ENCODE measurements around the gene ALG12. TPM values are rescaled to one million over a fixed set of nuclear protein-coding genes. Genes with fewer than 3 reads are reported as not detected.

The ALG12 gene
- total and polyA plus RNA-seq, 2 of the 13 experiments (the other 11 are each of a cell fraction or from before 2014, with no cell fraction given), result 7.8 to 15.8 TPM

DNA sequence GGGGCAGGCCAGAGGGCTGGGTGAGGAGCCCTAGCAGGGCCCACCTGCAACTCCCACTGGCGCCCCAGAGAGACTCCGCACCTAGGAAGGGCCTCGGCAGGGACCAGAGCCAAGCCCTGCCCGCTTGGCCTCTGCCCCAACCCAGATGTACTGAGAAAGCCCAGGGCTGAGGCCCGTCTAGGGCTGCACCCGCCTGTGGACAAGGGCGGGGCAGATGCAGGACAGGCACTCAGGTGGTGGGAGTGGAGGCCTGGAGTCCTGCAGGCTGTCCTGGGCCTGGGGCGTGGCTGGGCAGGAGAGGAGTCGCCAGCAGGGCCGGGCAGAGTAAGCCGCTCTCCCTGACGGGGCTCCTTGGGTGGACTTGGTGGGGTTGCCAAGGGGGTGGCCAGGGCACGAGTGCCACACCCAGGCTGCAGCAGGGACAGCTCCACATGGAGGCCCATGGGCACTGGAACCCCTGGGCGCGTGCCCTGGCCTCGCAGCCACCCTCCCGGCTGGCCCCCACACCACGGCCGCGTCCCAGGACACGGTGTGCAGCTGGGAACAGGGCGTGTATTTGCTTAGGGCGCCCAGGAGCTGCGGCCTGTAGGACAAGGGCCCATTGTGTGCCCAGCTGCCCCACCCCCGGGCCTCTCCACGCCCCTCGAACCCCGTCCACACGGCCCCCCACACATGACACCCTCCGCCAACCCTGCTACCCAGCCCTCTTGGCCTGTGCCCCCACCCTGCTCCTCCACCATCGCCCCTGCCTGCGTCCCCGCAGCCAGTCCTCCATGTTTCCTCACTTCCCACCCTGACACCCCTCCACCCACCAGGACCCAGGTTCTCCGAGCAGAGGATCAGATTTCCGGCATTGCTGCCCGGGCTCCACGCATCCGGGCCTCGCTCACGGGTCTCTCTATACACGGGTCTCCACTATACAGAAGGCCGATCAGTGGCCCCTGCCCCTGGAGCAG lies 31.0 kb upstream of the ALG12 start (continued):
- TF ChIP-seq, protein P1, sequence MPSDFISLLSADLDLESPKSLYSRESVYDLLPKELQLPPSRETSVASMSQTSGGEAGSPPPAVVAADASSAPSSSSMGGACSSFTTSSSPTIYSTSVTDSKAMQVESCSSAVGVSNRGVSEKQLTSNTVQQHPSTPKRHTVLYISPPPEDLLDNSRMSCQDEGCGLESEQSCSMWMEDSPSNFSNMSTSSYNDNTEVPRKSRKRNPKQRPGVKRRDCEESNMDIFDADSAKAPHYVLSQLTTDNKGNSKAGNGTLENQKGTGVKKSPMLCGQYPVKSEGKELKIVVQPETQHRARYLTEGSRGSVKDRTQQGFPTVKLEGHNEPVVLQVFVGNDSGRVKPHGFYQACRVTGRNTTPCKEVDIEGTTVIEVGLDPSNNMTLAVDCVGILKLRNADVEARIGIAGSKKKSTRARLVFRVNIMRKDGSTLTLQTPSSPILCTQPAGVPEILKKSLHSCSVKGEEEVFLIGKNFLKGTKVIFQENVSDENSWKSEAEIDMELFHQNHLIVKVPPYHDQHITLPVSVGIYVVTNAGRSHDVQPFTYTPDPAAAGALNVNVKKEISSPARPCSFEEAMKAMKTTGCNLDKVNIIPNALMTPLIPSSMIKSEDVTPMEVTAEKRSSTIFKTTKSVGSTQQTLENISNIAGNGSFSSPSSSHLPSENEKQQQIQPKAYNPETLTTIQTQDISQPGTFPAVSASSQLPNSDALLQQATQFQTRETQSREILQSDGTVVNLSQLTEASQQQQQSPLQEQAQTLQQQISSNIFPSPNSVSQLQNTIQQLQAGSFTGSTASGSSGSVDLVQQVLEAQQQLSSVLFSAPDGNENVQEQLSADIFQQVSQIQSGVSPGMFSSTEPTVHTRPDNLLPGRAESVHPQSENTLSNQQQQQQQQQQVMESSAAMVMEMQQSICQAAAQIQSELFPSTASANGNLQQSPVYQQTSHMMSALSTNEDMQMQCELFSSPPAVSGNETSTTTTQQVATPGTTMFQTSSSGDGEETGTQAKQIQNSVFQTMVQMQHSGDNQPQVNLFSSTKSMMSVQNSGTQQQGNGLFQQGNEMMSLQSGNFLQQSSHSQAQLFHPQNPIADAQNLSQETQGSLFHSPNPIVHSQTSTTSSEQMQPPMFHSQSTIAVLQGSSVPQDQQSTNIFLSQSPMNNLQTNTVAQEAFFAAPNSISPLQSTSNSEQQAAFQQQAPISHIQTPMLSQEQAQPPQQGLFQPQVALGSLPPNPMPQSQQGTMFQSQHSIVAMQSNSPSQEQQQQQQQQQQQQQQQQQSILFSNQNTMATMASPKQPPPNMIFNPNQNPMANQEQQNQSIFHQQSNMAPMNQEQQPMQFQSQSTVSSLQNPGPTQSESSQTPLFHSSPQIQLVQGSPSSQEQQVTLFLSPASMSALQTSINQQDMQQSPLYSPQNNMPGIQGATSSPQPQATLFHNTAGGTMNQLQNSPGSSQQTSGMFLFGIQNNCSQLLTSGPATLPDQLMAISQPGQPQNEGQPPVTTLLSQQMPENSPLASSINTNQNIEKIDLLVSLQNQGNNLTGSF (CRISPR knock-in tag; IDR thresholded peaks at IDR 0.05), result 0 out of 2 replicates have a peak, but pooled peaks have one; percentile 36
- TF ChIP-seq KLF15 (CRISPR knock-in tag; IDR thresholded peaks at IDR 0.05; ENCODE audit: borderline replicate concordance), result no peak; the same call in 1 of the 2 replicates
- peak; percentile 92; the same call in 1 of the 2 replicates for TF ChIP-seq CCDC6 (CRISPR knock-in tag; IDR thresholded peaks at IDR 0.05)
- 0 out of 2 replicates have a peak, but pooled peaks have one; percentile 21 for TF ChIP-seq AHR (CRISPR knock-in tag; IDR thresholded peaks at IDR 0.05)
- TF ChIP-seq ISX (CRISPR knock-in tag; conservative IDR thresholded peaks at IDR 0.05), result no peak
- 0 out of 2 replicates have a peak, but pooled peaks have one; percentile 17 for TF ChIP-seq FOXJ3 (CRISPR knock-in tag; IDR thresholded peaks at IDR 0.05; ENCODE audit: borderline replicate concordance)
- TF ChIP-seq TOPORS (CRISPR knock-in tag; IDR thresholded peaks at IDR 0.05), result 0 out of 2 replicates have a peak, but pooled peaks have one; percentile 17
- TF ChIP-seq PHF20 (CRISPR knock-in tag; IDR thresholded peaks at IDR 0.05), result peak; percentile 38; the same call in 1 of the 2 replicates
- TF ChIP-seq ZNF747 (CRISPR knock-in tag; IDR thresholded peaks at IDR 0.05; ENCODE audit: borderline replicate concordance), result peak; percentile 88
- no peak for TF ChIP-seq ZNF549 (CRISPR knock-in tag; IDR thresholded peaks at IDR 0.05)
- 0 out of 4 replicates have a peak, but pooled peaks of 1 of the 2 experiments have one; percentile 16 for TF ChIP-seq EP300 (IDR thresholded peaks at IDR 0.05; ENCODE audit: low read depth in 2 of 2, low read length in 2 of 2)
- peak; percentile 63; the same call in 1 of the 2 replicates for TF ChIP-seq EP300 (CRISPR knock-in tag; IDR thresholded peaks at IDR 0.05; ENCODE audit: borderline replicate concordance)
- TF ChIP-seq, protein P2, sequence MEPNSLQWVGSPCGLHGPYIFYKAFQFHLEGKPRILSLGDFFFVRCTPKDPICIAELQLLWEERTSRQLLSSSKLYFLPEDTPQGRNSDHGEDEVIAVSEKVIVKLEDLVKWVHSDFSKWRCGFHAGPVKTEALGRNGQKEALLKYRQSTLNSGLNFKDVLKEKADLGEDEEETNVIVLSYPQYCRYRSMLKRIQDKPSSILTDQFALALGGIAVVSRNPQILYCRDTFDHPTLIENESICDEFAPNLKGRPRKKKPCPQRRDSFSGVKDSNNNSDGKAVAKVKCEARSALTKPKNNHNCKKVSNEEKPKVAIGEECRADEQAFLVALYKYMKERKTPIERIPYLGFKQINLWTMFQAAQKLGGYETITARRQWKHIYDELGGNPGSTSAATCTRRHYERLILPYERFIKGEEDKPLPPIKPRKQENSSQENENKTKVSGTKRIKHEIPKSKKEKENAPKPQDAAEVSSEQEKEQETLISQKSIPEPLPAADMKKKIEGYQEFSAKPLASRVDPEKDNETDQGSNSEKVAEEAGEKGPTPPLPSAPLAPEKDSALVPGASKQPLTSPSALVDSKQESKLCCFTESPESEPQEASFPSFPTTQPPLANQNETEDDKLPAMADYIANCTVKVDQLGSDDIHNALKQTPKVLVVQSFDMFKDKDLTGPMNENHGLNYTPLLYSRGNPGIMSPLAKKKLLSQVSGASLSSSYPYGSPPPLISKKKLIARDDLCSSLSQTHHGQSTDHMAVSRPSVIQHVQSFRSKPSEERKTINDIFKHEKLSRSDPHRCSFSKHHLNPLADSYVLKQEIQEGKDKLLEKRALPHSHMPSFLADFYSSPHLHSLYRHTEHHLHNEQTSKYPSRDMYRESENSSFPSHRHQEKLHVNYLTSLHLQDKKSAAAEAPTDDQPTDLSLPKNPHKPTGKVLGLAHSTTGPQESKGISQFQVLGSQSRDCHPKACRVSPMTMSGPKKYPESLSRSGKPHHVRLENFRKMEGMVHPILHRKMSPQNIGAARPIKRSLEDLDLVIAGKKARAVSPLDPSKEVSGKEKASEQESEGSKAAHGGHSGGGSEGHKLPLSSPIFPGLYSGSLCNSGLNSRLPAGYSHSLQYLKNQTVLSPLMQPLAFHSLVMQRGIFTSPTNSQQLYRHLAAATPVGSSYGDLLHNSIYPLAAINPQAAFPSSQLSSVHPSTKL (CRISPR knock-in tag; IDR thresholded peaks at IDR 0.05), result peak; percentile 62
- no peak for TF ChIP-seq HOXA7 (CRISPR knock-in tag; IDR thresholded peaks at IDR 0.05)
- peak; percentile 30; the same call in 1 of the 2 replicates for TF ChIP-seq ZZZ3 (CRISPR knock-in tag; IDR thresholded peaks at IDR 0.05; ENCODE audit: borderline replicate concordance)
- no peak for TF ChIP-seq CAMTA2 (CRISPR knock-in tag; IDR thresholded peaks at IDR 0.05; ENCODE audit: borderline replicate concordance)
